Chondrocyte (in vitro differentiated cells): ENCODE results near the gene MBLAC1. TPM values are rescaled to one million over a fixed set of nuclear protein-coding genes. Genes with fewer than 3 reads are reported as not detected.
A peak's percentile ranks its signal among the peaks of the same experiment; 100 is the strongest.

ENCODE experiments used
- DNase-seq: peaks from one replicate; pipeline ENCODE4 v3.0.0; 2021; ENCODE audit warnings: mixed read lengths, low spot score
- H3K27ac Mint-ChIP-seq: one replicate; pipeline ENCODE4 v1.8.0; 2021; ENCODE audit warnings: mild to moderate bottlenecking, moderate library complexity, mixed read lengths; ENCODE audit not compliant: unreplicated experiment
- H3K27me3 Mint-ChIP-seq: 2 replicates; pipeline ENCODE4 v1.8.0; 2021; ENCODE audit warnings: low read depth, mixed read lengths
- H3K36me3 Mint-ChIP-seq: 2 replicates; pipeline ENCODE4 v1.8.0; 2021; ENCODE audit warnings: low read depth, mixed read lengths
- H3K4me1 Mint-ChIP-seq: 2 replicates; pipeline ENCODE4 v1.8.0; 2021; ENCODE audit warnings: low read depth, mild to moderate bottlenecking, mixed read lengths
- H3K4me3 Mint-ChIP-seq: one replicate; pipeline ENCODE4 v1.8.0; 2021; ENCODE audit warnings: mild to moderate bottlenecking, moderate library complexity, mixed read lengths; ENCODE audit not compliant: unreplicated experiment
- H3K9me3 Mint-ChIP-seq: 2 replicates; pipeline ENCODE4 v1.8.0; 2021; ENCODE audit warnings: low read depth, mixed read lengths
- CTCF ChIP-seq: fragments of 200-600 bp; sonication (generic); IDR thresholded peaks from 2 replicates; pipeline ENCODE4 v1.5.0; 2021; ENCODE audit warnings: antibody characterized with exemption, mild to moderate bottlenecking, moderate library complexity
- microRNA-seq: library from miRNA; unstranded; fragments of <30 nt; microRNA quantifications from one replicate; pipeline ENCODE4 v1.2.0, GENCODE V29; 2020; ENCODE audit warnings: borderline number of aligned reads
- total RNA-seq: library from RNA; stranded (reverse); gene quantifications from 3 replicates; pipeline ENCODE4 v1.2.1, GENCODE V29; 2021

Gene MBLAC1
- total RNA-seq, 1 donor from 2014 or later, result 1.7 TPM

GRCh38 chr7:100176096-100177044 lies 49.6 kb downstream of the MBLAC1 start:
- peak overlapping the region; percentile 85 for H3K4me3 Mint-ChIP-seq
- no peak overlapping the region for H3K27ac Mint-ChIP-seq
- peaks cover 13% of the 10 kb centered on the region for H3K27me3 Mint-ChIP-seq
- no peaks in the 10 kb centered on the region for H3K9me3 Mint-ChIP-seq
- no peak for TF ChIP-seq CTCF
- peak; percentile 78 for DNase-seq
- peaks cover 6% of the 10 kb centered on the region for H3K36me3 Mint-ChIP-seq
- H3K4me1 Mint-ChIP-seq, result peaks cover 13% of the 10 kb centered on the region

- Mint-ChIP-seq H3K4me1 (peaks cover 10% of the 10 kb centered on the region), H3K36me3 (peaks cover 6% of the 10 kb centered on the region), H3K27me3 (peaks cover 17% of the 10 kb centered on the region), H3K27ac (no peak within 1 kb of the TSS), H3K4me3 (peak within 1 kb of the TSS; percentile 85), H3K9me3 (no peaks in the 10 kb centered on the region)
- peak; percentile 97 for DNase-seq
- TF ChIP-seq CTCF, result no peak
These were observed 50.6 kb downstream of the MBLAC1 start, which contains the start of the genes GPC2 and STAG3 for GRCh38 chr7:100177045-100178001. GPC2 (minus strand) TSS chr7:100177381; CDS start chr7:100177199, 182 bp downstream. STAG3 (plus strand) TSS chr7:100177918; CDS start chr7:100180557, 2,639 bp downstream.

Small RNA genes within 50 kb of the gene (microRNA-seq; reads per million reads assigned to microRNA genes)
- gene MIR106B, result 1,273 reads per million, percentile 81 among the genes with 10 or more reads in this experiment
- gene MIR25, result 132 reads per million, percentile 60 among the genes with 10 or more reads in this experiment
- not detected for gene MIR4658
- gene MIR93, result 3,758 reads per million, percentile 89 among the genes with 10 or more reads in this experiment

Other genes with a start within 250 kb of the MBLAC1 start
- 0.39 TPM in 1 of 3 replicates, not detected in the others for gene OR2AE1, start 249.9 kb upstream of the MBLAC1 start, total RNA-seq
- 11.1 to 12.1 TPM (median 11.5 TPM) in 3 replicates for gene TRIM4, start 207.4 kb upstream of the MBLAC1 start, total RNA-seq
- gene GJC3, start 197.3 kb upstream of the MBLAC1 start, total RNA-seq, result not detected in 3 replicates
- gene AZGP1, start 150.9 kb upstream of the MBLAC1 start, total RNA-seq, result not detected in 3 replicates
- gene ZKSCAN1, start 111.4 kb upstream of the MBLAC1 start, total RNA-seq, result 61.5 to 72.1 TPM (median 62.3 TPM) in 3 replicates
- gene ZSCAN21, start 77.2 kb upstream of the MBLAC1 start, total RNA-seq, result 9.6 to 13.1 TPM (median 11.8 TPM) in 3 replicates
- gene ZNF3, start 45.2 kb upstream of the MBLAC1 start, total RNA-seq, result 21.9 to 28.4 TPM (median 22.1 TPM) in 3 replicates
- 80.1 to 111 TPM (median 83.1 TPM) in 3 replicates for gene COPS6, start 38.0 kb upstream of the MBLAC1 start, total RNA-seq
- gene MCM7, start 25.6 kb upstream of the MBLAC1 start, total RNA-seq, result 34.0 to 63.8 TPM (median 34.1 TPM) in 3 replicates
- gene AP4M1, start 25.3 kb upstream of the MBLAC1 start, total RNA-seq, result 16.9 to 24.8 TPM (median 19.6 TPM) in 3 replicates
- gene TAF6, start 7.6 kb upstream of the MBLAC1 start, total RNA-seq, result 53.5 to 58.5 TPM (median 54.9 TPM) in 3 replicates
- gene CNPY4, start 7.3 kb upstream of the MBLAC1 start, total RNA-seq, result 29.8 to 46.4 TPM (median 31.5 TPM) in 3 replicates
- gene LAMTOR4, start 22.0 kb downstream of the MBLAC1 start, total RNA-seq, result 73.2 to 89.4 TPM (median 75.7 TPM) in 3 replicates
- 15.4 to 19.7 TPM (median 16.3 TPM) in 3 replicates for gene TRAPPC14, start 31.8 kb downstream of the MBLAC1 start, total RNA-seq
- gene GAL3ST4, start 41.6 kb downstream of the MBLAC1 start, total RNA-seq, result 1.8 to 4.9 TPM (median 4.3 TPM) in 3 replicates
- 6.2 to 7.3 TPM (median 6.7 TPM) in 3 replicates for gene GPC2, start 50.4 kb downstream of the MBLAC1 start, total RNA-seq
- gene STAG3, start 51.0 kb downstream of the MBLAC1 start, total RNA-seq, result 0.57 to 1.2 TPM (median 0.64 TPM) in 3 replicates
- gene PVRIG, start 93.0 kb downstream of the MBLAC1 start, total RNA-seq, result not detected in 3 replicates
- gene SPDYE3, start 180.7 kb downstream of the MBLAC1 start, total RNA-seq, result not detected in 3 replicates
- gene PILRB, start 231.2 kb downstream of the MBLAC1 start, total RNA-seq, result 19.1 to 32.2 TPM (median 20.3 TPM) in 3 replicates
- 0.60 to 0.92 TPM (median 0.62 TPM) in 3 replicates for gene PILRA, start 246.5 kb downstream of the MBLAC1 start, total RNA-seq